Measurements from ENCODE around the gene SELENOO.
A peak's percentile ranks its signal among the peaks of the same experiment; 100 is the strongest.

The SELENOO gene

DNA sequence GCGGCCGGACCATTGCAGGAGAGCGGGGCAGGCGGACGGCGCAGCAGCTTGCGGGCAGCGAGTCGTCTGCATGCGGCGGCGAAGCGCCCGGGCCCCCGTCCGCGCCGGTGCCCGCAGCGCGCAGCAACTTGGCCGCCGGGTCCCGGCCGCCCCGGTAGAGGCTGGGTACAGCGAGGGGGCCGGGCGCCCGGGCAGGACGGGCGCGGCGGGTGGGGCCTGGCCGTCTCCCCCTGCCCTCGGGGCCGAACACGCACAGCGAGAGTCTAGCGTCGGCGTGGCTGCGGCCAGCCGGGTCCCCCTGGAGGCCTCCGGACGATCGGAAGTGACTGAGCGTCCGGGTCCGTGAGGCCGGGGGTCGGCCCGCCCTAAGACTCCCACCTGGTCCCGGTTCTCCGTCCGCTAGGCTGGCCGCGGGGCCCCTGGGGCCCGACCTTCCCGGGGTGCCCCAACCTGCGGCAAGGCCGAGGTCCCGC is 15.9 kb upstream of the SELENOO start:
- no peak for DNase-seq

GRCh38 chr22:50185375-50186087 is 15.3 kb upstream of the SELENOO start, which contains the start of gene TRABD:
TSS of gene TRABD (plus strand) at chr22:50185913. CDS start at chr22:50193061, 7,148 bp downstream.
- DNase-seq, result peak; percentile 41

GRCh38 chr22:50186181-50186714 is 14.6 kb upstream of the SELENOO start:
- no peak for DNase-seq

- DNase-seq, result no peak
Measured at GRCh38 chr22:50186761-50187523, 13.9 kb upstream of the SELENOO start.

GRCh38 chr22:50188356-50188755 is 12.5 kb upstream of the SELENOO start:
- no peak for DNase-seq

DNA sequence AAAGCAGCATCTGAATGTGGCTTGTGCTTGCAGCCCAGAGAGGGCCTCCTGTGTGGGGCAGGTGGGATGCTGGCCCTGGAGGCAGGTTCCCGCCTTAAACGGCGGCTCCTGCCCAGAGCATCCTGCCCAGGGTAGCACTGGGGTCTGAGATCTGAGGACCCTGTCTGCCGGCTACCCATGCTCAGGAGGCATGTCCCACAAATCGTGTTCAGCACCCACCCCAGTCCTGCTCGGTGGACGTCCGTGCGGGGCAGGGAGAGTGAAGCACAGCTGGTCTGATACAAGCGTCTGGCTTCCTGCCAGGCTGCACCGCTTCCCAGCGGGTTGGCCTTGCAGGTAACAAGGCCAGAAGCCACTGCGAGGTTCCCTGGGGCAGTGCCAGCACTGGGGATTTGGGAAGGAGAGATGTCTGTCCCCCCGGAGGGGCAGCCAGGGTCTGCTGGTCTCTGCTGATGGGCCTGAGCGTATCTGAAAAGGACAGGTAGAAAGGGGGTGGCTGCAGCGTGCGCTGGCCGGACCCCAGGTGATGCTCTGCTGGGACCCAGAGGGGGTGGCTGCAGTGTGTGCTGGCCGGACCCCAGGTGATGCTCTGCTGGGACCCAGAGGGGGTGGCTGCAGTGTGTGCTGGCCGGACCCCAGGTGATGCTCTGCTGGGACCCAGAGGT is 11.5 kb upstream of the SELENOO start:
- DNase-seq, result no peak

DNA sequence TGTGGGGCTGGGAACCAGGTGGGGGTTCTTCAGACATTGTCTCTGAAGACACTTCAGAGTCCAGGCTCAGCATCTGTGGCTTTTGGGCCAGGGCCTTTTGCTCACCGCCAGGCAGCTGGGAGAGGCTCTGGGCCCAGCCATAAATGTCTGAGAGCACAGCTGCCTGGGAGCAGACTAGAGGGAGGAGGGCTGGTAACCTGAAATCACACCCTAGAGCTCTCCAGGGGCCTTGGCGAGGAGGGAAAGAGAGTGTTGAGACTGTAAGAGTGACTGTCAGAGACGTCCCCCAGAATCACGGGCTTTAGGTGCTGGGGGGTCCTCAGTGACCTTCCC is 11.0 kb upstream of the SELENOO start:
- DNase-seq, result no peak

- peak; percentile 41 for DNase-seq
Measured at GRCh38 chr22:50190182-50190940, 10.4 kb upstream of the SELENOO start.

DNA sequence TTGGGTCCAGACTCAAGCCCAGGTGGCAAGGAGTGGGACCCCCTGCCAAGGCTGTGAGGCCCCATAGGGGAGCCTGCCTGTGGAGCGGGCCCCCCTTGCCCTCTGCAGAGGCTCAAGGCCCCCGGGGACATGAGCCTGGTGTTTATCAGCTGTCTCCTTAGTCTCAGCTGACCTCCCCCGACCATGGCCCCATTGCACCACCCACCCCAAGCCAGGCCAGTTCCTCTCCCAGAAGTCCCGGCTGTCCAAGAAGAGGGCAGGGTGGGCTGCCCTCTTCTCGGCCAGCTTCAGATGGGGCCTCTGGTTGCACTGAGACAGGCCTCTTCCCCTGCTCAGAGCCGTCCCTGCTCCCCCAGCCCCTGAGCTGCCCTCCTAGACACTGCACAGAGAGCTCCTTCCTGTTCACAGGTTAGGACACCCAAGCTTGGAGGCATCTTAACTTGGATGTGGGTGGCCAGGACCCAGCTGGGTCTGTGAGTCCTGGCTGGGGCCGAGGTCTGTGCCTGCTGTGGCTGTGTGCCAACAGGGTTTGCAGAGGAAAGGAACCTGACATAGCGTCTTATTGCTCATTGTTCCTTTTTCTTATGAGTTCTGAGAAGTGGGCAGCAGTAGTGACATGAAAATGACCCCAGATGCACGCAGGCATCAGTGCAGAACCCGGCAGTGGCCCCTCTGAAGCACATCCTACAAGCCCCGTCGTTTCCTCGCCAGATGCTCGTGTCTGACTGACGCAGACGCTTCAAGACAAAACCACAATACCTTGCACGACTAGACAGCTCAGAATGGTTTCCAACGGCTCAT is 9.7 kb upstream of the SELENOO start:
- DNase-seq, result no peak

DNA sequence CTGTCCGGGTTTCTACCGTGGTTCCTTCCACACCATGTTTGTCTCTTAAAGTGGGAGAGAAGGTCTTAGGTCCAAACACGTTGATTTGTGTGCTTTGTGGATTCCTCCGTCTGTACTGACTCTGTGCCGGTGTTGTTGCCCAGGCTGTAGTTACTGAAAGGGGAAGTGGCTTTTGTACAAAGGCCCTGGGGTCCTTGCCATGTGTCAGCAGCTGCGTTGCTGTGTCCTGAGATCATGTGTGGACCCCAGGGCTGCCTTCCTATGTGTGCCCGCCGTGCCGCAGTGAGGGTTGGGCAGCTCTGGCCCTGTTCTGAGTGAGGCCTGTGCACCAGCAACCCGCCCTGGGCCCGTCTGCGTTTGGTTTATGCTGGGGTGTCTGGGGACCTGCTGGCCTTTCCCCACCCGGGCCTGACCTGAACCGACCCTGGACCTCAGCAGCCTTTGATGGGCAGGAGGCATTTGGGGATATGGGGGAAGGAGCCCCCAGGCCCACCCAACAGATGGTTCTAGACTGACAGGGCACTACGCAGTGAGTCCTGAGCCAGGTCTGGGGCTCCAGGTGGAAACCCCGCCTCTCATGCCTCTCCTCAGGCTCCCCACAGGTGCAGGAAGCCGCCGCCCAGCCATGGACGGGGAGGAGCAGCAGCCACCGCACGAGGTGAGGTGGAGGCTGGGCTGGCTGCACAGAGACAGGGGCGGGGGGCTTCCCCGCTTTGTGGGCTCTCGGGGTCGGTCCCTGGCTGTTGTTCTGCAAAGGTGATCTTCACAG is 8.2 kb upstream of the SELENOO start:
- no peak for DNase-seq

DNA sequence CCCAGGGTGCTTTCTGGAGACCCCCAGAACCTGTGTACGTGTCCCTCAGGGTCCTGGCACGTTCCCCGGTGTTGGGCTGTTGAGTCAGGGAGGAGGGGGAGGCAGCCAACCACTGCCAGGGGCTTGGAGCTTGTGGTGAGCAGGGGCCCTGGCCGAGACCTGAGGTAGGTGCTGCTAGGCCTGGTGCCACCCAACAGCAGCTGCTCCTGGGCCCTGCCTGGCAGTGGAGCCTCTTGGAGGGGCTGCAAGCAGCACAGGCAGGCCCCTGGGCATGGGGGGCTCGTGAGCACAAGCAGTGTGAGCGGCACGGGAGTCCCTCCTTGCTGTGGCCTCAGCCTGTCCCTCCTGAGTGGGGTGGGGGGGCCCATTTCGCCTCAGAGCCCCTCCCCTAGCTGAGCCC is 7.2 kb upstream of the SELENOO start:
- DNase-seq, result no peak

DNA sequence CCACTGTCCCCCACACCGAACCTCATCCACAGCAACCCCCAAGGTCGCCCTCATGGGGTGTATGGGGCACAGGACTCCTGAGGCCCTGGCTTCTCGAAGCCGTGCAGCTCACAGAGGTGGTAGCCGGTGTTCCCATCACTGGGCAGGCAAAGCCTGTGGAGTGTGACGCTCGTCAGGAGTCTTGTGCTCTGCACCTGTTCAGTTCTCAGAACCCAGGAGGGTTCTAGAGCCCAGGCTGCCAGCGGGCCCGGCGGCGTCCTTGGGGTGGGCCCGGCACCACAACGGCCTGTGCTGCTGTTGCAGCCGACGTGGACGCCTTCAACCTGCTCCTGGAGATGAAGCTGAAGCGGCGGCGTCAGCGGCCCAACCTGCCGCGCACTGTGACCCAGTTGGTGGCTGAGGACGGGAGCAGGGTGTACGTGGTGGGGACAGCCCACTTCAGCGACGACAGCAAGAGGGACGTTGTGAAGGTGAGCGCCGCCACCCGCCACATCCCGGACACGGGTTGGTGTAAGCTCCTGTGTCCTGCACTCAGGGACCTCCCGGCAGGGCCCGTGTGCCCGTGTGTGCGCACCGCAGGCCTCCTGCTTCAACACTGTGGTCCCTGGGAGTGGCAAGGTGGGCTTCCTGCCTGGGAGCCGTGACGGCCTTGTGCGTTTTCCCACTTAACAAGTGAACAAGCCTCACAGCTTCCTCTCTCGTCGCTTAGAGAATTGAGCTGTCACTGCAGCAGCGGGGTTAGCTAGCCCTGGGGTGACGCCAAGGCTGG is 6.6 kb upstream of the SELENOO start:
- no peak for DNase-seq

DNA sequence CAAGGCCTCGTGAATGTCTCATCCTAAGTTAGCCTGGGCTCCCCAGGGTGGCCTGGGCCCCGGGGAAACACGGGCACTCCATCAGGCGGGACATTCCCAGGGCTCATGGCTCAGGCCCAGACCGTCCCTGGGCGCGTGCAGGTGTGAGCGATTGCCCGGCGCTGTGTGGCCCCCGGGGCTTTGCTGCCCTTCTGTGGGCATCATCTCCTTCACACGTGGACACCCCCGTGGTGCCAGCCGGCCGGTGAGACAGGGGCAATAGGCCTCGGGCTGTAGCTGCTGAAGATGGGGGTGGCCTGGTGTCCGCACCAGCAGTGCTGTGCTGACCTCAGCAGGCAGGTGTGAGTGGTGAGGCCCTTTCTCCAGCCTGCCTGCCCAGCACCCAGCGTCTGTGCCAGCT is 4.6 kb upstream of the SELENOO start:
- no peak for DNase-seq

GRCh38 chr22:50197000-50197800 is 3.6 kb upstream of the SELENOO start:
- DNase-seq, result no peak

- no peak for DNase-seq
Measured at GRCh38 chr22:50197856-50198623, 2.8 kb upstream of the SELENOO start.

DNA sequence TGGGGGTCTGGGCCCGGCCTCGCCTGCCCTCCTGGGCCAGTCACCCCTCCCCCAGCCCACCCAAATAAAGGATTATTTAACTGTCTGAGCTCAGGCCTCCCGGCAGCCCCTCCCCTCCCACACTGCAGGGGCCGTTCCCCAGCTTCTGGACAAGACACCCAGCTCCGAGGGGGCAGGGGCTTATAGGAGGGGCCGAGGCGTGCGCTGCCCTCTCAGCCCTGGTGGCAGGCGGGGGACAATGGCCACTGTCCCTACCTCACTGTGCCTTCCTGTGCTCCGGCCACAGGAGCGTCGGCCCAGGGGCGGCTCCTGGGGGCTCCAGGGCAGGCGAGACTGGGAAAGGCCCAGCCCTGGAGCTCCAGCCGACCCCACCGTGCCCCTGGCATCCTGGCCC is 2.2 kb upstream of the SELENOO start:
- no peak for DNase-seq

DNA sequence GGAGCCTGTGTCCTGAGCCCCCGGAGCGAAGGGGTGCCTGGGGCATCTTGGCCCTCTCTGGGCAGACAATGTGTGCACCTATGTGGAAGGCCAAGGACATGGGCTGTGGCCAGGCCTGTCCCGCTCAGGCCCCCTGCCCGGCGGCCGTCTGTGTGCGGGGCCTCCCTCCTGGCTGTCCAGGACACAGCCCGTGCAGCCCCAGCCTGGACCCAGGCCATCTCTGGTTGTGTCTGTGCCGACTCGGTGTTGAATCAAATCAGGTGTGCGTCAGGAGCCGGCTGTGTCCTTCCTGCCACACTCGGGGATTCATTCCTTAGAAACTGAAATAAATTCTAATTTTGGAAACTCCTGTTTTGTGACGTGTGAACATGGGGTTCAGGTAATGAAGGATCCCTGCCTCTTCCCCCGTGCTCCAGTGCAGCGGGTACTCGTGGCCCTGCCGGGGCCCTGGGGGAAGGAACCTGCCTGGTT is 1.5 kb upstream of the SELENOO start:
- DNase-seq, result no peak

- no peak for DNase-seq
Measured at GRCh38 chr22:50199829-50200460, 866 bp upstream of the SELENOO start.

Data from NCI-H226 (cell line).